Neural progenitor cell (in vitro differentiated cells): ENCODE measurements around the gene SNAI3. TPM values are rescaled to one million over a fixed set of nuclear protein-coding genes. Genes with fewer than 3 reads are reported as not detected.
A peak's percentile ranks its signal among the peaks of the same experiment; 100 is the strongest.

ENCODE experiments used
- DNase-seq: peaks from one replicate; pipeline ENCODE4 v3.0.0-alpha.2; 2016; ENCODE audit warnings: low spot score
- H2AFZ ChIP-seq: fragments of 200-600 bp; sonication (generic); replicated peaks from 2 replicates; pipeline ENCODE4 v1.6.1; 2016; ENCODE audit warnings: antibody characterized with exemption
- H3F3A ChIP-seq: fragments of 200-600 bp; sonication (generic); 2 replicates; pipeline ENCODE4 v1.6.1; 2016; ENCODE audit warnings: antibody characterized with exemption, low read depth
- H3K27ac ChIP-seq: fragments of 200-600 bp; sonication (generic); 2 replicates; pipeline ENCODE4 v1.5.1; 2016; ENCODE audit warnings: mild to moderate bottlenecking
- H3K27me3 ChIP-seq: fragments of 200-600 bp; sonication (generic); 2 replicates; pipeline ENCODE4 v1.6.1; 2016; ENCODE audit warnings: mild to moderate bottlenecking, moderate library complexity
- H3K36me3 ChIP-seq: fragments of 200-600 bp; sonication (generic); 2 replicates; pipeline ENCODE4 v1.5.1; 2016
- H3K4me1 ChIP-seq: fragments of 200-600 bp; sonication (generic); 2 replicates; pipeline ENCODE4 v1.6.1; 2016; ENCODE audit warnings: mixed run types
- H3K4me2 ChIP-seq: fragments of 200-600 bp; sonication (generic); 2 replicates; pipeline ENCODE4 v1.6.1; 2016
- H3K4me3 ChIP-seq: fragments of 200-600 bp; sonication (generic); 2 replicates; pipeline ENCODE4 v1.5.1; 2016
- H3K79me2 ChIP-seq: fragments of 200-600 bp; sonication (generic); 2 replicates; pipeline ENCODE4 v1.6.1; 2016; ENCODE audit warnings: low read depth
- H3K9ac ChIP-seq: fragments of 200-600 bp; sonication (generic); 2 replicates; pipeline ENCODE4 v1.6.1; 2016
- H3K9me3 ChIP-seq: fragments of 200-600 bp; sonication (generic); 2 replicates; pipeline ENCODE4 v1.5.1; 2016; ENCODE audit warnings: low read depth
- H4K20me1 ChIP-seq: fragments of 200-600 bp; sonication (generic); 2 replicates; pipeline ENCODE4 v1.6.1; 2016; ENCODE audit warnings: low read depth
- H3K27ac Mint-ChIP-seq: 3 replicates; pipeline ENCODE4 v1.8.0; 2021; ENCODE audit warnings: mixed read lengths
- H3K27me3 Mint-ChIP-seq: 2 replicates; pipeline ENCODE4 v1.8.0; 2022; ENCODE audit warnings: low read depth, mild to moderate bottlenecking, inconsistent platforms, moderate library complexity, mixed read lengths; ENCODE audit not compliant: insufficient read depth
- H3K36me3 Mint-ChIP-seq: 3 replicates; pipeline ENCODE4 v1.8.0; 2021; ENCODE audit warnings: mixed read lengths
- H3K4me1 Mint-ChIP-seq: 3 replicates; pipeline ENCODE4 v1.8.0; 2021; ENCODE audit warnings: mixed read lengths
- H3K4me3 Mint-ChIP-seq: 3 replicates; pipeline ENCODE4 v1.8.0; 2021; ENCODE audit warnings: mild to moderate bottlenecking, moderate library complexity, mixed read lengths
- H3K9me3 Mint-ChIP-seq: 3 replicates; pipeline ENCODE4 v1.8.0; 2020; ENCODE audit warnings: mixed read lengths
- CTCF ChIP-seq: fragments of 200-600 bp; sonication (generic); IDR thresholded peaks from 2 replicates; pipeline ENCODE4 v1.5.1; 2017; ENCODE audit warnings: antibody characterized with exemption, mild to moderate bottlenecking
- EZH2 ChIP-seq: fragments of 200-600 bp; sonication (generic); IDR thresholded peaks from 2 replicates; pipeline ENCODE4 v1.6.1; 2017; ENCODE audit warnings: antibody characterized with exemption, mild to moderate bottlenecking, moderate library complexity
- EZH2phosphoT487 ChIP-seq: fragments of 200-600 bp; sonication (generic); IDR thresholded peaks from 2 replicates; pipeline ENCODE4 v1.6.1; 2017; ENCODE audit warnings: antibody characterized with exemption
- total RNA-seq: library from RNA; depleted of rRNA; stranded (reverse); fragments of >200 nt; gene quantifications from 2 replicates; pipeline ENCODE4 v1.2.3, GENCODE V29; 2015; ENCODE audit warnings: low replicate concordance

Gene SNAI3
- total RNA-seq, 1 donor from 2014 or later = not detected

- H3K27ac Mint-ChIP-seq = no peak overlapping the region
- Histone ChIP-seq H3K36me3 (no peaks in the 10 kb centered on the region), H3K4me2 (no peak overlapping the region), H3K9me3 (no peaks in the 10 kb centered on the region), H3K9ac (no peak overlapping the region), H3K4me3 (no peak overlapping the region), H3K79me2 (peaks cover 35% of the 10 kb centered on the region), H3F3A (no peaks in the 10 kb centered on the region), H3K27ac (no peak overlapping the region), H3K27me3 (no peaks in the 10 kb centered on the region), H3K4me1 (peaks cover 10% of the 10 kb centered on the region), H2AFZ (no peak overlapping the region), H4K20me1 (peaks cover 19% of the 10 kb centered on the region)
- DNase-seq = no peak
- no peak for TF ChIP-seq EZH2phosphoT487
- no peak for TF ChIP-seq EZH2
- TF ChIP-seq CTCF = no peak
- no peaks in the 10 kb centered on the region for H3K27me3 Mint-ChIP-seq
- H3K36me3 Mint-ChIP-seq = no peaks in the 10 kb centered on the region
- H3K4me3 Mint-ChIP-seq = peak overlapping the region; percentile 92
- no peaks in the 10 kb centered on the region for H3K9me3 Mint-ChIP-seq
- peaks cover 22% of the 10 kb centered on the region for H3K4me1 Mint-ChIP-seq
Measured at GRCh38 chr16:88703486-88704309, 17.4 kb upstream of the SNAI3 start.

GRCh38 chr16:88702371-88703210 lies 16.3 kb upstream of the SNAI3 start:
- TF ChIP-seq CTCF (no peak), EZH2phosphoT487 (no peak), EZH2 (no peak)
- no peak overlapping the region for H3K4me3 ChIP-seq
- H2AFZ ChIP-seq = no peak overlapping the region
- no peak overlapping the region for H3K4me2 ChIP-seq
- H3K36me3 Mint-ChIP-seq = no peaks in the 10 kb centered on the region
- H4K20me1 ChIP-seq = peaks cover 19% of the 10 kb centered on the region
- no peak overlapping the region for H3K9ac ChIP-seq
- no peak overlapping the region for H3K27ac ChIP-seq
- no peaks in the 10 kb centered on the region for H3K27me3 Mint-ChIP-seq
- no peaks in the 10 kb centered on the region for H3K9me3 Mint-ChIP-seq
- peaks cover 10% of the 10 kb centered on the region for H3K4me1 ChIP-seq
- peak overlapping the region; percentile 64 for H3K4me3 Mint-ChIP-seq
- no peak overlapping the region for H3K27ac Mint-ChIP-seq
- no peaks in the 10 kb centered on the region for H3F3A ChIP-seq
- no peaks in the 10 kb centered on the region for H3K27me3 ChIP-seq
- no peaks in the 10 kb centered on the region for H3K36me3 ChIP-seq
- peaks cover 21% of the 10 kb centered on the region for H3K4me1 Mint-ChIP-seq
- H3K79me2 ChIP-seq = peaks cover 31% of the 10 kb centered on the region
- no peak for DNase-seq
- no peaks in the 10 kb centered on the region for H3K9me3 ChIP-seq

- Histone ChIP-seq H3K4me2 (no peak overlapping the region), H3F3A (no peaks in the 10 kb centered on the region)
Measured at GRCh38 chr16:88701581-88702370, 15.5 kb upstream of the SNAI3 start.

More at GRCh38 chr16:88701581-88702370, 15.5 kb upstream of the SNAI3 start:
- no peak for DNase-seq
- no peak overlapping the region for H3K27ac Mint-ChIP-seq
- Histone ChIP-seq H3K9ac (no peak overlapping the region), H3K27ac (no peak overlapping the region), H3K9me3 (no peaks in the 10 kb centered on the region), H3K79me2 (peaks cover 23% of the 10 kb centered on the region), H2AFZ (no peak overlapping the region), H4K20me1 (peaks cover 19% of the 10 kb centered on the region), H3K4me1 (peaks cover 6% of the 10 kb centered on the region), H3K4me3 (no peak overlapping the region), H3K36me3 (no peaks in the 10 kb centered on the region), H3K27me3 (no peaks in the 10 kb centered on the region)
- peaks cover 14% of the 10 kb centered on the region for H3K4me1 Mint-ChIP-seq
- no peak overlapping the region for H3K4me3 Mint-ChIP-seq
- H3K36me3 Mint-ChIP-seq = no peaks in the 10 kb centered on the region
- H3K9me3 Mint-ChIP-seq = no peaks in the 10 kb centered on the region
- peaks cover 2% of the 10 kb centered on the region for H3K27me3 Mint-ChIP-seq
- no peak for TF ChIP-seq CTCF
- no peak for TF ChIP-seq EZH2phosphoT487
